HepG2 (cell line): ENCODE data around the gene PAEP. TPM values are rescaled to one million over a fixed set of nuclear protein-coding genes. Genes with fewer than 3 reads are reported as not detected.

ENCODE experiments used
- ATAC-seq: fragments of 200-7000 bp; cut with Tn5 transposase; 3 replicates; pipeline ENCODE4 v1.9.1; 2020; ENCODE audit warnings: mild to moderate bottlenecking, moderate library complexity
- BruUV-seq: library from RNA; stranded (reverse); fragments of 400-500 nt; replicated peaks from 2 replicates; lab custom pipeline; 2021; lab: Mats Ljungman, UMichigan
- CTCF ChIA-PET: fragments of 300-600 bp; formaldehyde crosslinking; extraction: SDS; loops from one replicate; lab custom pipeline; 2021; ENCODE audit warnings: low total read pairs, inconsistent platforms, low intra/inter-chr PET ratio; lab: Yijun Ruan, JAX
- POLR2A ChIA-PET: fragments of 350-600 bp; sonication (Branson Sonifier 250); formaldehyde crosslinking; loops from one replicate; lab custom pipeline; 2020; ENCODE audit warnings: antibody characterized with exemption, inconsistent platforms; lab: Yijun Ruan, JAX
- DNase-seq: peaks from one replicate; pipeline ENCODE4 v3.0.0-alpha.2; 2015; ENCODE audit warnings: low spot score
- FAIRE-seq: peaks from 3 replicates; lab custom pipeline; 2011; peaks lifted over from hg19 to GRCh38; lab: Jason Lieb, UNC
- H2AFZ ChIP-seq: one replicate; pipeline ENCODE4 v1.6.1; 2011; ENCODE audit warnings: low read length, inconsistent platforms
- H3K27ac ChIP-seq: fragments of 300-600 bp; 3 replicates; pipeline ENCODE4 v1.8.0; 2011; ENCODE audit warnings: mixed run types, mild to moderate bottlenecking, mixed read lengths, low read length, inconsistent platforms; ENCODE audit not compliant: insufficient read depth; ENCODE audit errors: extremely low read length
- H3K27me3 ChIP-seq, 2 experiments: fragments of 200-600 bp in 1 of 2; 2 replicates in 1 of 2; 3 replicates in 1 of 2; pipeline versions ENCODE4 v1.6.0 to v1.8.0; 2011; ENCODE audit warnings: low read length in 2 of 2, mild to moderate bottlenecking in 2 of 2, moderate library complexity in 2 of 2, inconsistent platforms in 1 of 2; ENCODE audit not compliant: insufficient read depth in 2 of 2, control insufficient read depth in 1 of 2
- H3K36me3 ChIP-seq, 2 experiments: fragments of 200-600 bp in 1 of 2; replicated peaks in 1 of 2; 2 replicates in 1 of 2; 3 replicates in 1 of 2; pipeline versions ENCODE4 v1.5.1 to v1.8.0; 2011; ENCODE audit warnings: low read length in 2 of 2, inconsistent platforms in 1 of 2; ENCODE audit not compliant: insufficient read depth in 2 of 2, control insufficient read depth in 1 of 2
- H3K4me1 ChIP-seq: 2 replicates; pipeline ENCODE4 v1.5.1; 2012; ENCODE audit warnings: low read length, inconsistent platforms; ENCODE audit not compliant: insufficient read depth
- H3K4me2 ChIP-seq: 2 replicates; pipeline ENCODE4 v1.6.0; 2011; ENCODE audit warnings: low read depth, low read length, inconsistent platforms
- H3K4me3 ChIP-seq, 3 experiments: fragments of 200-600 bp in 1 of 3; sonication (generic), shearing (Covaris generic) in 1 of 3; replicated peaks in 1 of 3; 2 replicates each; pipeline ENCODE4 v1.5.1; 2011 to 2016; ENCODE audit warnings: low read length in 3 of 3, inconsistent platforms in 2 of 3, low read depth in 2 of 3, mild to moderate bottlenecking in 2 of 3, control low read depth in 1 of 3, mixed read lengths in 1 of 3; ENCODE audit not compliant: insufficient read depth in 1 of 3
- H3K79me2 ChIP-seq: one replicate; pipeline ENCODE4 v1.6.1; 2011; ENCODE audit warnings: low read length, inconsistent platforms; ENCODE audit not compliant: insufficient read depth
- H3K9ac ChIP-seq: 2 replicates; pipeline ENCODE4 v1.6.0; 2011; ENCODE audit warnings: mild to moderate bottlenecking, low read depth, low read length, inconsistent platforms; ENCODE audit not compliant: insufficient read depth
- H3K9me3 ChIP-seq: 2 replicates; pipeline ENCODE4 v1.5.1; 2012; ENCODE audit warnings: mild to moderate bottlenecking, low read length
- H4K20me1 ChIP-seq: 2 replicates; pipeline ENCODE4 v1.6.0; 2011; ENCODE audit warnings: inconsistent platforms, mild to moderate bottlenecking, low read length, moderate library complexity; ENCODE audit not compliant: insufficient read depth
- ATF7-NPFF ChIP-seq: sonication (generic); formaldehyde crosslinking; IDR thresholded peaks from 2 replicates; pipeline ENCODE4 v1.8.1; 2023; ENCODE audit warnings: mild to moderate bottlenecking, low read depth, missing genetic modification reagents, moderate library complexity
- DNMT3B ChIP-seq: conservative IDR thresholded peaks from 2 replicates; pipeline ENCODE4 v1.6.1; 2016; ENCODE audit warnings: missing biosample characterization, control low read depth
- HNRNPUL1 ChIP-seq: fragments of 200-400 bp; formaldehyde crosslinking; IDR thresholded peaks from 2 replicates; pipeline ENCODE4 v1.6.1; 2017; ENCODE audit warnings: low read depth, mild to moderate bottlenecking, low read length, moderate library complexity
- PRPF4 ChIP-seq: fragments of 200-400 bp; formaldehyde crosslinking; IDR thresholded peaks from 2 replicates; pipeline ENCODE4 v1.6.1; 2016; ENCODE audit warnings: low read length, low read depth; ENCODE audit not compliant: poor library complexity, severe bottlenecking
- ZC3H4 ChIP-seq: sonication (generic); formaldehyde crosslinking; IDR thresholded peaks from 2 replicates; pipeline ENCODE4 v1.4.0; 2020; ENCODE audit warnings: missing genetic modification reagents, borderline replicate concordance
- ZNF264 ChIP-seq: sonication (generic); formaldehyde crosslinking; IDR thresholded peaks from 2 replicates; pipeline ENCODE4 v1.4.0; 2020; ENCODE audit warnings: missing genetic modification reagents
- ZNF282 ChIP-seq: fragments of 450-650 bp; IDR thresholded peaks from 2 replicates; pipeline ENCODE4 v1.6.1; 2018; ENCODE audit not compliant: partially characterized antibody
- ZNF382 ChIP-seq: sonication (generic); formaldehyde crosslinking; IDR thresholded peaks from 2 replicates; pipeline ENCODE4 v1.5.0; 2020; ENCODE audit warnings: missing genetic modification reagents, mild to moderate bottlenecking, borderline replicate concordance
- ZNF644 ChIP-seq: IDR thresholded peaks from 2 replicates; pipeline ENCODE4 v1.6.1; 2016; ENCODE audit warnings: low read depth
- ZNF772 ChIP-seq: sonication (generic); formaldehyde crosslinking; IDR thresholded peaks from 2 replicates; pipeline ENCODE4 v1.5.0; 2020; ENCODE audit warnings: mild to moderate bottlenecking, missing genetic modification reagents
- ZSCAN30 ChIP-seq: sonication (generic); formaldehyde crosslinking; IDR thresholded peaks from 2 replicates; pipeline ENCODE4 v1.5.0; 2020; ENCODE audit warnings: mild to moderate bottlenecking, missing genetic modification reagents
- WGBS: methylation state at CpG from one replicate; pipeline ENCODE4 v1.1.6; 2017; ENCODE audit warnings: low lambda C conversion rate; 5-methylcytosine and 5-hydroxymethylcytosine counted together
- in situ Hi-C: cut with HindIII; loops from 2 replicates; pipeline ENCODE4 v1.10.0; 2017; ENCODE audit warnings: low pct_unique_long_range_greater_than_20kb; ENCODE audit not compliant: extremely low pct_ligation_motif_present
- intact Hi-C: fragments of 100-400 bp; cut with micrococcal nuclease; formaldehyde crosslinking; loops from one replicate; pipeline ENCODE4 v1.10.0; 2022; ENCODE audit not compliant: unreplicated experiment
- polyA plus RNA-seq, 8 experiments: library from polyadenylated mRNA; depleted of rRNA in 3 of 8; stranded (reverse) in 7 of 8; unstranded in 1 of 8; fragments of >200 nt; fragmentation: Illumina TruSeq in 4 of 8; extraction: Trizol in 4 of 8; gene quantifications; 2 replicates each; pipeline versions ENCODE4 v1.2.1 to v1.2.3, GENCODE V29; 2011 to 2016; ENCODE audit warnings: low read depth in 4 of 8, missing spikeins in 1 of 8, mixed read lengths in 1 of 8; ENCODE audit not compliant: insufficient read depth in 1 of 8
- total RNA-seq, 5 experiments: library from RNA; depleted of rRNA; stranded (reverse); fragments of >200 nt; fragmentation: Illumina TruSeq; extraction: Trizol; gene quantifications; 2 replicates each; pipeline ENCODE4 v1.2.3, GENCODE V29; 2016; ENCODE audit warnings: low read depth in 1 of 5
- TF ChIP-seq, protein P1 (sequence below): conservative IDR thresholded peaks from 2 replicates; pipeline ENCODE4 v1.6.1; 2018; ENCODE audit warnings: missing genetic modification reagents
- TF ChIP-seq, protein P2 (sequence below): sonication (generic); formaldehyde crosslinking; IDR thresholded peaks from 2 replicates; pipeline ENCODE4 v1.4.0; 2020; ENCODE audit warnings: missing genetic modification reagents
- TF ChIP-seq, protein P3 (sequence below): sonication (generic); formaldehyde crosslinking; IDR thresholded peaks from 2 replicates; pipeline ENCODE4 v1.4.0; 2020; ENCODE audit warnings: low read depth, missing genetic modification reagents
- TF ChIP-seq, protein P4 (sequence below): sonication (generic); formaldehyde crosslinking; IDR thresholded peaks from 2 replicates; pipeline ENCODE4 v1.5.1; 2020; ENCODE audit warnings: missing genetic modification reagents, mild to moderate bottlenecking, borderline replicate concordance

PAEP gene
- total and polyA plus RNA-seq, 2 of the 13 experiments (the other 11 are each of a cell fraction or from before 2014, with no cell fraction given) = 0.75 to 10.8 TPM

DNA sequence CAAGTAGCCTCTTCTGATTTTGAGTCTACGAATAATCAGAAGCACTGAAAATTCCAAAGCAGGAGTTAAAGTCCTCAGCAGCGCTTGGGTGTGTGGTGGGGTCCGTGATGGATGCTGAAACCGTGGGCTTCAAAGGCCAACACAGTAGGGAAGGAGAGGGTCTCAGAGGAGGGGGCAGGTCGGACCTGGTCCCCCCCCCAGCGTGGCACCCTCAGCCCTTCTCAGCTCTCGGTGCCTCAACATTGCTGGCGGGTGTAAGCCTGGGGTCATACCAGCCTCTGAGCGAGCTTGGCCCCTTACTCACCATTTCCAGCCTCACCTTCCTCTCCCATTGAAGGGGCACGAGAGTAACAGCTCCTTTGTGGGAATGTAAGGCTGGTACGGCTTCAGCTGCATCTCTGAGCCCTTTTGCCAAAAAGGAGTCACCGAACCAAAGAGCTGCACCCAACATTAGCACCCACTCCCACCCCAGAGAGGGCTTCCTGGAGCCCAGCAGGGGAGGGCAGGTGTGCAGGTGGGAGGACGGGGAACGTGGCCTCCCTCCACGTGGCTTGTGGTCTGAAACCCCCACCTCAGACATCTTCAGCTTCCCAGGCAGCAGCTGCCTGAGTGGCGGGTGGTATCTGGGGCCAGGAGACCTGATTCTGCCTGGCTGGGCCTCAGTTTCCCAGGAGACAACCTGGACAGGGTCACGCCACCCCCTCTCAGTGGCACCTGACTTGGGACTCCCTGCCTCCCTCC, 47.0 kb upstream of the PAEP start:
- ChIA-PET CTCF (no interaction called here), POLR2A (no interaction called here)
- H3K27me3 ChIP-seq = peaks cover 3 to 44% of the 10 kb centered on the region in 2 experiments; a peak in 4 of 5 replicates
- DNase-seq (no peak), FAIRE-seq (no peak), ATAC-seq (no peak)
- intact Hi-C loops = no loop called here
- no peaks in the 10 kb centered on the region for H4K20me1 ChIP-seq
- no peaks in the 10 kb centered on the region for H3K9me3 ChIP-seq
- H3K4me2 ChIP-seq = no peak overlapping the region
- in situ Hi-C loops = no loop called here
- H3K79me2 ChIP-seq = no peaks in the 10 kb centered on the region
- no peak overlapping the region for H2AFZ ChIP-seq
- H3K9ac ChIP-seq = no peak overlapping the region
- no peak overlapping the region for H3K27ac ChIP-seq
- H3K4me1 ChIP-seq = no peaks in the 10 kb centered on the region
- WGBS = 14% methylated on average over 10 of the region's 17 CpGs
- BruUV-seq = no TSS peak
- H3K4me3 ChIP-seq = no peak overlapping the region
- no peaks in the 10 kb centered on the region for H3K36me3 ChIP-seq
- TF ChIP-seq, protein P1, sequence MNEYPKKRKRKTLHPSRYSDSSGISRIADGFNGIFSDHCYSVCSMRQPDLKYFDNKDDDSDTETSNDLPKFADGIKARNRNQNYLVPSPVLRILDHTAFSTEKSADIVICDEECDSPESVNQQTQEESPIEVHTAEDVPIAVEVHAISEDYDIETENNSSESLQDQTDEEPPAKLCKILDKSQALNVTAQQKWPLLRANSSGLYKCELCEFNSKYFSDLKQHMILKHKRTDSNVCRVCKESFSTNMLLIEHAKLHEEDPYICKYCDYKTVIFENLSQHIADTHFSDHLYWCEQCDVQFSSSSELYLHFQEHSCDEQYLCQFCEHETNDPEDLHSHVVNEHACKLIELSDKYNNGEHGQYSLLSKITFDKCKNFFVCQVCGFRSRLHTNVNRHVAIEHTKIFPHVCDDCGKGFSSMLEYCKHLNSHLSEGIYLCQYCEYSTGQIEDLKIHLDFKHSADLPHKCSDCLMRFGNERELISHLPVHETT (CRISPR knock-in tag) = no peak
- TF ChIP-seq, protein P2, sequence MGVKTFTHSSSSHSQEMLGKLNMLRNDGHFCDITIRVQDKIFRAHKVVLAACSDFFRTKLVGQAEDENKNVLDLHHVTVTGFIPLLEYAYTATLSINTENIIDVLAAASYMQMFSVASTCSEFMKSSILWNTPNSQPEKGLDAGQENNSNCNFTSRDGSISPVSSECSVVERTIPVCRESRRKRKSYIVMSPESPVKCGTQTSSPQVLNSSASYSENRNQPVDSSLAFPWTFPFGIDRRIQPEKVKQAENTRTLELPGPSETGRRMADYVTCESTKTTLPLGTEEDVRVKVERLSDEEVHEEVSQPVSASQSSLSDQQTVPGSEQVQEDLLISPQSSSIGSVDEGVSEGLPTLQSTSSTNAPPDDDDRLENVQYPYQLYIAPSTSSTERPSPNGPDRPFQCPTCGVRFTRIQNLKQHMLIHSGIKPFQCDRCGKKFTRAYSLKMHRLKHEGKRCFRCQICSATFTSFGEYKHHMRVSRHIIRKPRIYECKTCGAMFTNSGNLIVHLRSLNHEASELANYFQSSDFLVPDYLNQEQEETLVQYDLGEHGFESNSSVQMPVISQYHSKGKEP (CRISPR knock-in tag) = no peak
- TF ChIP-seq ZNF644 (CRISPR knock-in tag) (no peak), ZNF282 (no peak), ZNF382 (CRISPR knock-in tag) (no peak), PRPF4 (no peak), HNRNPUL1 (no peak), DNMT3B (CRISPR knock-in tag) (no peak), ZNF264 (CRISPR knock-in tag) (no peak), ZC3H4 (CRISPR knock-in tag) (no peak), ZSCAN30 (CRISPR knock-in tag) (no peak), ZNF772 (CRISPR knock-in tag) (no peak), ATF7-NPFF (no peak)
- TF ChIP-seq, protein P3, sequence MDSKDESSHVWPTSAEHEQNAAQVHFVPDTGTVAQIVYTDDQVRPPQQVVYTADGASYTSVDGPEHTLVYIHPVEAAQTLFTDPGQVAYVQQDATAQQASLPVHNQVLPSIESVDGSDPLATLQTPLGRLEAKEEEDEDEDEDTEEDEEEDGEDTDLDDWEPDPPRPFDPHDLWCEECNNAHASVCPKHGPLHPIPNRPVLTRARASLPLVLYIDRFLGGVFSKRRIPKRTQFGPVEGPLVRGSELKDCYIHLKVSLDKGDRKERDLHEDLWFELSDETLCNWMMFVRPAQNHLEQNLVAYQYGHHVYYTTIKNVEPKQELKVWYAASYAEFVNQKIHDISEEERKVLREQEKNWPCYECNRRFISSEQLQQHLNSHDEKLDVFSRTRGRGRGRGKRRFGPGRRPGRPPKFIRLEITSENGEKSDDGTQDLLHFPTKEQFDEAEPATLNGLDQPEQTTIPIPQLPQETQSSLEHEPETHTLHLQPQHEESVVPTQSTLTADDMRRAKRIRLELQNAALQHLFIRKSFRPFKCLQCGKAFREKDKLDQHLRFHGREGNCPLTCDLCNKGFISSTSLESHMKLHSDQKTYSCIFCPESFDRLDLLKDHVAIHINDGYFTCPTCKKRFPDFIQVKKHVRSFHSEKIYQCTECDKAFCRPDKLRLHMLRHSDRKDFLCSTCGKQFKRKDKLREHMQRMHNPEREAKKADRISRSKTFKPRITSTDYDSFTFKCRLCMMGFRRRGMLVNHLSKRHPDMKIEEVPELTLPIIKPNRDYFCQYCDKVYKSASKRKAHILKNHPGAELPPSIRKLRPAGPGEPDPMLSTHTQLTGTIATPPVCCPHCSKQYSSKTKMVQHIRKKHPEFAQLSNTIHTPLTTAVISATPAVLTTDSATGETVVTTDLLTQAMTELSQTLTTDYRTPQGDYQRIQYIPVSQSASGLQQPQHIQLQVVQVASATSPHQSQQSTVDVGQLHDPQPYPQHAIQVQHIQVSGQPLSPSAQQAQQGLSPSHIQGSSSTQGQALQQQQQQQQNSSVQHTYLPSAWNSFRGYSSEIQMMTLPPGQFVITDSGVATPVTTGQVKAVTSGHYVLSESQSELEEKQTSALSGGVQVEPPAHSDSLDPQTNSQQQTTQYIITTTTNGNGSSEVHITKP (CRISPR knock-in tag) = no peak
- TF ChIP-seq, protein P4, sequence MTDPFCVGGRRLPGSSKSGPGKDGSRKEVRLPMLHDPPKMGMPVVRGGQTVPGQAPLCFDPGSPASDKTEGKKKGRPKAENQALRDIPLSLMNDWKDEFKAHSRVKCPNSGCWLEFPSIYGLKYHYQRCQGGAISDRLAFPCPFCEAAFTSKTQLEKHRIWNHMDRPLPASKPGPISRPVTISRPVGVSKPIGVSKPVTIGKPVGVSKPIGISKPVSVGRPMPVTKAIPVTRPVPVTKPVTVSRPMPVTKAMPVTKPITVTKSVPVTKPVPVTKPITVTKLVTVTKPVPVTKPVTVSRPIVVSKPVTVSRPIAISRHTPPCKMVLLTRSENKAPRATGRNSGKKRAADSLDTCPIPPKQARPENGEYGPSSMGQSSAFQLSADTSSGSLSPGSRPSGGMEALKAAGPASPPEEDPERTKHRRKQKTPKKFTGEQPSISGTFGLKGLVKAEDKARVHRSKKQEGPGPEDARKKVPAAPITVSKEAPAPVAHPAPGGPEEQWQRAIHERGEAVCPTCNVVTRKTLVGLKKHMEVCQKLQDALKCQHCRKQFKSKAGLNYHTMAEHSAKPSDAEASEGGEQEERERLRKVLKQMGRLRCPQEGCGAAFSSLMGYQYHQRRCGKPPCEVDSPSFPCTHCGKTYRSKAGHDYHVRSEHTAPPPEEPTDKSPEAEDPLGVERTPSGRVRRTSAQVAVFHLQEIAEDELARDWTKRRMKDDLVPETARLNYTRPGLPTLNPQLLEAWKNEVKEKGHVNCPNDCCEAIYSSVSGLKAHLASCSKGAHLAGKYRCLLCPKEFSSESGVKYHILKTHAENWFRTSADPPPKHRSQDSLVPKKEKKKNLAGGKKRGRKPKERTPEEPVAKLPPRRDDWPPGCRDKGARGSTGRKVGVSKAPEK = no peak
